Fibroblast of lung (primary cell): Measurements from ENCODE around the gene EXOSC5.

Experiments used
- EZH2 ChIP-seq: IDR thresholded peaks from 2 replicates; pipeline ENCODE4 v1.5.1; 2012; ENCODE audit warnings: low read length, control low read depth, mild to moderate bottlenecking; ENCODE audit errors: missing control alignments
- TF ChIP-seq, protein P1 (sequence below), 2 donors: IDR thresholded peaks in 1 of 2; conservative IDR thresholded peaks in 1 of 2; 1 replicate in 1 of 2; 2 replicates in 1 of 2; pipeline ENCODE4 v1.5.1; 2011 to 2012; ENCODE audit warnings: low read length in 2 of 2, control low read depth in 1 of 2, inconsistent platforms in 1 of 2, low read depth in 1 of 2, mild to moderate bottlenecking in 1 of 2

DNA sequence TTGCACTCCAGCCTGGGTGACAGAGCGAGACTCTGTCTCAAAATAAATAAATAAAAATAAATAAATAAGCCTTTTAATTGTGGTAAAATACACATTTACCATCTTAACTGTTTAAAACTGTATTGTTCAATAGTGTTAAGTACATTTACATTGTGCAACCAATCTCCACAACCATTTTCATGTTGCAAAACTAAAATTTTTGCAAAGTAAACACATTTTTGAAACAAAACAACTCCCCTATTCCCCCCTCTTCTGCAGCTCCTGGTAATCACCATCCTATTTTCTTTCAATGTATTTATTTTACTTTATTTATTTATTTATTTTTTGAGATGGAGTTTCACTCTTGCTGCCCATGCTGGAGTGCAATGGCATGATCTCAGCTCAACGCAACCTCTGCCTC is 27.4 kb downstream of the EXOSC5 start:
- TF ChIP-seq, protein P1, sequence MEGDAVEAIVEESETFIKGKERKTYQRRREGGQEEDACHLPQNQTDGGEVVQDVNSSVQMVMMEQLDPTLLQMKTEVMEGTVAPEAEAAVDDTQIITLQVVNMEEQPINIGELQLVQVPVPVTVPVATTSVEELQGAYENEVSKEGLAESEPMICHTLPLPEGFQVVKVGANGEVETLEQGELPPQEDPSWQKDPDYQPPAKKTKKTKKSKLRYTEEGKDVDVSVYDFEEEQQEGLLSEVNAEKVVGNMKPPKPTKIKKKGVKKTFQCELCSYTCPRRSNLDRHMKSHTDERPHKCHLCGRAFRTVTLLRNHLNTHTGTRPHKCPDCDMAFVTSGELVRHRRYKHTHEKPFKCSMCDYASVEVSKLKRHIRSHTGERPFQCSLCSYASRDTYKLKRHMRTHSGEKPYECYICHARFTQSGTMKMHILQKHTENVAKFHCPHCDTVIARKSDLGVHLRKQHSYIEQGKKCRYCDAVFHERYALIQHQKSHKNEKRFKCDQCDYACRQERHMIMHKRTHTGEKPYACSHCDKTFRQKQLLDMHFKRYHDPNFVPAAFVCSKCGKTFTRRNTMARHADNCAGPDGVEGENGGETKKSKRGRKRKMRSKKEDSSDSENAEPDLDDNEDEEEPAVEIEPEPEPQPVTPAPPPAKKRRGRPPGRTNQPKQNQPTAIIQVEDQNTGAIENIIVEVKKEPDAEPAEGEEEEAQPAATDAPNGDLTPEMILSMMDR (conservative IDR thresholded peaks at IDR 0.05 in 1 of 2, IDR thresholded peaks at IDR 0.05 in 1 of 2; ENCODE audit: low read depth in 1 of 2, low read length in 2 of 2) = no peak
- no peak for TF ChIP-seq EZH2
